SIG-M5 (cell line): Measurements from ENCODE around the gene ANKRD7.
A peak's percentile ranks its signal among the peaks of the same experiment; 100 is the strongest.
"Not testable (repeated sequence)": the region's sequence is repeated elsewhere in the genome, so short reads cannot be mapped to it uniquely, and the experiment has no call there.

ENCODE experiments used
- DNase-seq: peaks from one replicate; lab custom pipeline; 2025; lab: John Stamatoyannopoulos, UW

Gene ANKRD7

GRCh38 chr7:118239014-118239413, 14.5 kb downstream of the ANKRD7 start:
- DNase-seq: no peak

DNA sequence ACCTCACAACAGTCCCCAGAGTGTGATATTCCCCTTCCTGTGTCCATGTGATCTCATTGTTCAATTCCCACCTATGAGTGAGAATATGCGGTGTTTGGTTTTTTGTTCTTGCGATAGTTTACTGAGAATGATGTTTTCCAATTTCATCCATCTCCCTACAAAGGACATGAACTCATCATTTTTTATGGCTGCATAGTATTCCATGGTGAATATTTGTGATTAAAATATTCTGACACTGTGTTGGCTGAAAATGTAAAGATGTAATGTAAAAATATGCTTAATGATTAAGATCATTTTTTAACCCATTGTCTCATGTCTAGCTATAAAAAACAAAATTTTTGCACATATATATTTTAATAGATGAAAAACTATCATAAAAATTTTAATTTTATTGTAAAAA, 15.8 kb downstream of the ANKRD7 start:
- DNase-seq: not testable (repeated sequence)

DNA sequence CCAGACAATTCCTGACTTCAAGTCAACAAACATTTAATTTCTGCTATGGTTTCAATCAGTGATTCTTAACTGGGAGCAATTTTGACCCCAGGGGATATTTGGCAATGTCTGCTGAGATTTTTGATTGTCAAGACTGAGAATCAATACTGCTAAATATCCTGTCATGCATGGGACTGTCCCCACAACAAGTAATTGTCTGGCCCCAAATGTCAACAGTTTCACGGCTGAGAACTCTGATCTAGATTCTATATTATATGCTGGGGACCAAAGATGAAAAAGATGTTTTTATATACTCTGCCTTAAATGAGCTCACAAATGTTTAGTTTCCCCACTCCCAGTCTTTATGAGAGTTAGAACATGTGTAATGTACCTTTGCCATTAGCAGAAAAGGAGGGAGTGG, 19.2 kb downstream of the ANKRD7 start:
- no peak for DNase-seq

DNA sequence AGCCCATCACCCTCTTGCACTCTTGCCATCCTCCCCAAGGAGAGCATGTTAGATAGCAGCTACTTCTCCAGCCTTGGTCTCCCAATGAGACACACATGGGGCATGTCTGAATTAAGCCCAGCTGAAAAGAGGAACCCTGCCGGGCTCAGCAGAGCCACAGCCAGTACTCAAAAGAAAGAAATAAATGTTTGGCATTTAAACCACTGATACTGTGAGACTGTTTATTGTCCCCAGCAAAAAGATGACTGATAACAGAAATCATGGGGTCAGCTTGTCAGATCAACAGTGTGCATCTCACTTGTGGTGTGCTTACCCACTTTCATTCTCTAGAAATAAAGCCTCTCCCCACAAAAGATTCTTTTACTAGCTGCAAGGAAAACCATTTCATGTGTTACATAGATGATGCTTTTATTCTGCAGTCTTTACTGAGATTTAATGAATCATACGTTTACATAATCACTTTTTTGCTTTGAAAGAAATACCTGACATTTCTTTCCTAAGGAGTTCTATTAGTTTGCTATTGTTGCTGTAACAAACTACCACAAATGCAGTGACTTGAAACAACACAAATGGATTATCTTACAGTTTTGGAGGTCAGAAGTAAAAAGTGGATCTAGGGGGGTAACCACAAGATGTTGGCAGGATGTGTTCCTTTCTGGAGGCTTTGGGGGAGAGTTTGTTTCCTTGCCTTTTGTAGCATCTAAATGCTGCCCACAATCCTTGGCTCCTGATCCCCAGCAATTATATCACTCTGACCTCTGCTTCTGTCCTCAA, 20.9 kb downstream of the ANKRD7 start:
- no peak for DNase-seq

DNA sequence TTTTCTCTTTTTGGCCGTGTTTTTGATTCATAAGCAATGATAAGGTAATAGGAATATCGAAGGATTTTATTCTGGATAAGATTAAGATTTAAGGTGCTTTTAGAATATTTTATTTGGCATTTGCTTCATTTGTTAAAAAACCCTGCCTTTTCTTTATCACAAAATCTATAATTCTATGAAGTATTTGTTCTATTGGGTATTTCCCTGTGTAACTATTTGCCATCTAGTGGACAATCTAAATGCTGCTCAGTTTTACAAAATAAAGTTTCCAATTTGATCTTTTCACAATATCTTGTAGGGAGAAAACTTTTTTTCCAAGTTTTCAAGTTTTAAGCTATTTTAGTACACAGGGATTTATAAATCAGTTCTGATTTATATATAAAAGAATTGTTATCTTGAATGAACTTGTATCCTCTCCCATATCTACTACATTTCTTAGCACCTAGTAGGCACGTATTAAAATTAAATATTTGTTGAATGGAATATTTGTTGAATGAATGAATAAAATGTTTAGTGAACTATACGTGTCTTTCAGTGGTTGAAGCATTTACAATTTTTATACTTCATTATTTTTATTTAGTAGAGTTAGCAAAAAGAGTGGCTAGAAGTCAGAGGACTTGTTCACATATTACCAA, 26.5 kb downstream of the ANKRD7 start:
- DNase-seq: no peak

DNA sequence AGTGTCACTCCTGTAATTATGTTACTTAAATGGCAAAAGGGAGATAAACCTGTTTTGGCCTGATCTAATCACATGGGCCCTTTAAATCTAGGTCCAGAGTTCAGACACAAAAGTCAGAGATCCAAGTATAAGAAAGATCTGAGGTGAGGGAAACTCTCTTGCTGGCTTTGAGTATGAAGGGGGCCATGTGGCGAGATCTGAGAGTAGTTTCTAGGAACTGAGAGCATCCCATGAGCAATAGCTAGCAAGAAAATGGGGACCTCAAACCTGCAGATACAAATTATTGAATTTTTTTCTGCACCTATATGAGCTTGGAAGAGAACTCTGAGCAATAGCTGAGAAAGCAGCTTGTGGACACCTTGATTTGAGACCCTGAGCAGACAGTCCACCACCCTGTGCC, 27.6 kb downstream of the ANKRD7 start:
- DNase-seq: no peak

- no peak for DNase-seq
Observed at GRCh38 chr7:118259115-118259514, 34.6 kb downstream of the ANKRD7 start.

DNA sequence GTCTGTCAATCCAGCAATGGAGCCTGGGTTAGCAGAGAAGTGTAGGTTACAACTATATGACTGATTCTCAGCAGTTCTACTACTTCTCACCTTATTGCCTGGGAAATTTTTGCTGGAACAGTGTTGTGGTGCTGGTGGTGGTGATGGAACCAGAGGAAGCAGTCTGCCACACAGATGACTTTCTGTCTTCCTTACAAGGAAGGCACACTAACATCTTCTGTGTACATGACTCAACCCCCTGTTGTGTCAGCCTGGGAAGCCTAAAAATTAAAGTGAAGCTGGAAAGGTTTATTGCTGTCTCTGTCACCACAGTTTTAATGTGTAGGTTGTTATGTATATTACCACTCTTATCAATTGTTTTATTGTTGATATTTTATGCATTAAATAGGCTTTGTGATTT, 40.3 kb downstream of the ANKRD7 start:
- DNase-seq: no peak

- no peak for DNase-seq
Observed at GRCh38 chr7:118280319-118281012, 56.0 kb downstream of the ANKRD7 start.

DNA sequence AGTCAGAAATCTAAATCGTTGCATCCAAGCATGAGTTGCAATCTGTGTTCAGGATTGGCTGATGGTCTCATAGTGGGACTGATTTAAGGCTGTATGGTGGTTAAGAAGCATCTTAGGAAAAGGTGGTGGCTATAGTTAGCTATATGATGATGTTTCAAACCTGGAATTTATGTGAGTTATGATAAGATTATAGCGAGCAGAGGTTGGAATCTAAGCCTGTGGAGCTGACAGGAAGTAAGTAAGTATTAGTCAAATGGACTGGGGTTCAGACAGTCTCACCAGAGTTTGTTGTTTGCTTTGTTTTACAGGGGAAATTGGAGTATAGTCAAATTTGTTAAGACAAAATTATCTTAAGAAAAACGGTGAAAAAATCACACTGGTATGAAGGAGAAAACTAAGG, 56.7 kb downstream of the ANKRD7 start:
- DNase-seq: no peak

DNA sequence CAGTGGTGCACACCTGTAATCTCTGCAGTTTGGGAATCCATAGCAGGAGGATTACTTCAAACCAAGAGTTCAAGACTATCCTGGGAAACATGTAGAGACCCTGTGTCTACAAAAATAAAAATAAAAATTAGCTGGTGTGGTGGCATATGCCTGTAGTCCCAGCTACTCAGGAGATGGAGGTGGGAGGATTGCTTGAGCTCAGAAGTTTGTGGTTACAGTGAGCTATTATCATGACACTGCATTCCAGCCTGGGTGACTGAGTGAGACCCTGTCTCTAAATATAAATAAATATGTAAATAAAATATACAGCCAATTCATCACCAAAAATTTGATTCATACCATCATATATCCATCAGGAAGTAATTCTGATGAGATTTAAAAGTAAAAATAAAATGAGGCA, 60.9 kb downstream of the ANKRD7 start:
- no peak for DNase-seq

DNA sequence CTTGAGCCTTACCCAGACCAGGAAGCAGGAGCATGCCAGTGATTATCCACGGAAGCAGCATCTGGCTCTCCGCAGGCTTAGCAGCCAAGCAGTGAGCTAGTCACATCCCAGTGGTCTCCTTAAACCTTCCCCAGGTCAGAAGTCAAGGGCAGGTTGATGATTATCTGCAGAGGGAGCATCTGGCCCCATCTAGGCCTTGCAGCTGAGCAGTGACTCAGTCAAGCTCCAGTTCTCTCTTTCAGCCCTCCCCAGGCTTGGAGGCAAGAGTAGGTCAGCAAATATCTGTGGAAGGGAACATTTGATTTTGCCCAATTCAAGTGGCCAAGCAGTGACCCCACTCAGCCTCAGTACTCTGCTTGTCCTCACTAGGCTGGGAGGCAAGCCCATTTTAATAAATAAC, 61.6 kb downstream of the ANKRD7 start:
- no peak for DNase-seq

DNA sequence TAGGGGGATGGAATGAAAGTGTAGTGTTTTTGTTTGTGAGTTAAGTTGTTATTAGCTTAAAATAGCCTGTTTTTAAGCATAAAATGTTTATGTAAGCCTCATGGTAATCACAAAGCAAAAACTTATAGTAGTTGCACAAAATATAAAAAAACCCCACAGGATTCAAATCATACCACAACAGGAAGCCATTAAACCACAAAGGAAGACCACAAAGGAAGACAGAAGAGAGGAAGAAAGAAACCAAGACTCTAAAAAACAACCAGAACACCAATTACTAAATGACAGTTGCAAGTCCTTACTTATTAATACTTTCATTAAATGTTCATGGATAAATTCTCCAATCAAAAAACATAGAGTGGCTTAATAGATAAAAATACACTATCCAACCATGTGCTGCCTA, 63.6 kb downstream of the ANKRD7 start:
- DNase-seq: peak; percentile 21

DNA sequence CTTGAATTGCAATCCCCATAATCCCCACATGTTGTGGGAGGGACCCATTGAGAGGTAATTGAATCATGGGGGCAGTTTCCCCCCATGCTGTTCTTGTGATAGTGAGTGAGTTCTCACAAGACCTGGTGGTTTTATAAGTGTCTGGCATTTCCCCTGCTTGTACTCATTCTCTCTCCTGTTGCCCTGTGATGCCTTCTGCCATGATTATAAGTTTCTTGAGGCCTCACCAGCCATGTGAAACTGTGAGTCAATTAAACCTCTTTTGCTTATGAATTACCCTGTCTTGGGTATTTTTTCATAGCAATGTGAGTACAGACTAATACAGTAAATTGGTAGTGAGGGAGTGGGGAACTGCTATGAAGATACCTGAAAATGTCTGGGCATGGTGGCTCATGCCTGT, 65.0 kb downstream of the ANKRD7 start:
- no peak for DNase-seq
